Left lung (tissue), 10 donors: ENCODE data around the gene BGLAP. TPM values are rescaled to one million over a fixed set of nuclear protein-coding genes. Genes with fewer than 3 reads are reported as not detected.
A peak's percentile ranks its signal among the peaks of the same experiment; 100 is the strongest.

Experiments used
- ATAC-seq: fragments of 200-7000 bp; cut with Tn5 transposase; one replicate; pipeline ENCODE4 v1.9.1; 2020; ENCODE audit warnings: moderate library complexity
- DNase-seq, 4 donors: peaks; one replicate each; pipeline ENCODE4 v3.0.0-alpha.2; 2013 to 2020
- H3K27ac ChIP-seq, 2 donors: fragments of 200-600 bp; sonication (generic) in 1 of 2; one replicate each; pipeline versions ENCODE4 v1.5.0 to v1.8.0; 2020 to 2021
- H3K27me3 ChIP-seq, 2 donors: fragments of 200-600 bp; sonication (generic) in 1 of 2; one replicate each; pipeline versions ENCODE4 v1.5.0 to v1.8.0; 2020 to 2021
- H3K36me3 ChIP-seq, 2 donors: fragments of 200-600 bp; sonication (generic) in 1 of 2; one replicate each; pipeline versions ENCODE4 v1.5.0 to v1.8.0; 2020 to 2021
- H3K4me1 ChIP-seq, 2 donors: fragments of 200-600 bp; one replicate each; pipeline ENCODE4 v1.8.0; 2021
- H3K4me3 ChIP-seq, 2 donors: fragments of 200-600 bp; sonication (generic) in 1 of 2; one replicate each; pipeline versions ENCODE4 v1.5.0 to v1.8.0; 2020 to 2021; ENCODE audit warnings: mild to moderate bottlenecking in 1 of 2
- H3K9me3 ChIP-seq, 2 donors: fragments of 200-600 bp; sonication (generic) in 1 of 2; one replicate each; pipeline versions ENCODE4 v1.5.0 to v1.8.0; 2020 to 2021
- CTCF ChIP-seq, 2 donors: fragments of 200-600 bp; sonication (generic) in 1 of 2; IDR thresholded peaks; one replicate each; pipeline versions ENCODE4 v1.5.0 to v1.8.0; 2021; ENCODE audit warnings: antibody characterized with exemption in 2 of 2
- intact Hi-C, 2 donors: fragments of 100-400 bp; cut with DNase I; formaldehyde crosslinking; loops; one replicate each; pipeline versions ENCODE4 v1.11.2 to v1.14.2; 2022
- polyA plus RNA-seq, 6 donors: library from polyadenylated mRNA; unstranded; fragments of 120-200 nt; gene quantifications; one replicate each; pipeline ENCODE4 v1.2.1, GENCODE V29; 2013; ENCODE audit not compliant: insufficient read length in 6 of 6
- total RNA-seq, 2 donors: library from RNA; stranded (reverse); fragmentation: NEBNext Ultra II Directional; extraction: Animal tissue kit (Norgen Biotek cat#: 25700); gene quantifications; one replicate each; pipeline ENCODE4 v1.2.1, GENCODE V29; 2021
- donor health status: DM: no; HTN: yes; CAD: no.
- donor health status: DM: no; HTN: no; CAD: no.

The BGLAP gene
- total and polyA plus RNA-seq, 8 donors: 0.99 to 10.3 (median 5.4) TPM

- Histone ChIP-seq H3K4me1 (peaks cover 18 to 63% of the 10 kb centered on the region in 2 donors), H3K27ac (peak overlapping the region; percentile 49 to 86), H3K9me3 (no peaks in the 10 kb centered on the region), H3K4me3 (peak overlapping the region in 1 of 2 donors; percentile 1), H3K36me3 (peaks cover 0 to 37% of the 10 kb centered on the region in 2 donors), H3K27me3 (no peaks in the 10 kb centered on the region)
- intact Hi-C loops: no loop called here
- no peak for DNase-seq
- ATAC-seq: no peak
- no peak for TF ChIP-seq CTCF (IDR thresholded peaks at IDR 0.05)
These were observed 24.1 kb upstream of the BGLAP start for GRCh38 chr1:156217871-156218270.

- ATAC-seq: no peak
- DNase-seq: no peak
- intact Hi-C loops: loop anchor here in 1 of 2 donors (5.0 kb wide), 2 partner anchors 73 to 128 kb away; no protein-coding TSS in a partner anchor
- H3K9me3 ChIP-seq: no peaks in the 10 kb centered on the region
- no peak overlapping the region for H3K27ac ChIP-seq
- no peak overlapping the region for H3K4me3 ChIP-seq
- H3K36me3 ChIP-seq: peaks cover 0 to 47% of the 10 kb centered on the region in 2 donors
- H3K4me1 ChIP-seq: peaks cover 11 to 50% of the 10 kb centered on the region in 2 donors
- no peak for TF ChIP-seq CTCF (IDR thresholded peaks at IDR 0.05)
- H3K27me3 ChIP-seq: no peaks in the 10 kb centered on the region
These were observed 21.8 kb upstream of the BGLAP start for GRCh38 chr1:156220226-156220625.

GRCh38 chr1:156221986-156222692, 19.8 kb upstream of the BGLAP start:
- H3K36me3 ChIP-seq: peaks cover 0 to 55% of the 10 kb centered on the region in 2 donors
- peaks cover 11 to 35% of the 10 kb centered on the region in 2 donors for H3K4me1 ChIP-seq
- H3K27ac ChIP-seq: no peak overlapping the region
- no peak for ATAC-seq
- no peak for DNase-seq
- TF ChIP-seq CTCF (IDR thresholded peaks at IDR 0.05): no peak
- no peaks in the 10 kb centered on the region for H3K9me3 ChIP-seq
- no peaks in the 10 kb centered on the region for H3K27me3 ChIP-seq
- no peak overlapping the region for H3K4me3 ChIP-seq
- intact Hi-C loops: loop anchor here in 1 of 2 donors (5.0 kb wide), 2 partner anchors 75 to 130 kb away; no protein-coding TSS in a partner anchor

- ATAC-seq (no peak), DNase-seq (no peak)
- H3K4me1 ChIP-seq: peaks cover 0 to 10% of the 10 kb centered on the region in 2 donors
- H3K4me3 ChIP-seq: no peak overlapping the region
- H3K9me3 ChIP-seq: no peaks in the 10 kb centered on the region
- H3K27me3 ChIP-seq: no peaks in the 10 kb centered on the region
- TF ChIP-seq CTCF (IDR thresholded peaks at IDR 0.05): peak in 1 of 2 donors; percentile 17
- no peak overlapping the region for H3K27ac ChIP-seq
- H3K36me3 ChIP-seq: peaks cover 0 to 77% of the 10 kb centered on the region in 2 donors
- intact Hi-C loops: loop anchor here in 1 of 2 donors (5.0 kb wide), 1 partner anchor 88 kb away; no protein-coding TSS in a partner anchor
These were observed 16.3 kb upstream of the BGLAP start for GRCh38 chr1:156225677-156226014.

- TF ChIP-seq CTCF (IDR thresholded peaks at IDR 0.05): no peak
- DNase-seq (no peak), ATAC-seq (no peak)
- H3K27ac ChIP-seq: no peak overlapping the region
- H3K9me3 ChIP-seq: no peaks in the 10 kb centered on the region
- intact Hi-C loops: loop anchor here in 1 of 2 donors (5.0 kb wide), 1 partner anchor 89 kb away; no protein-coding TSS in a partner anchor
- H3K36me3 ChIP-seq: peaks cover 0 to 72% of the 10 kb centered on the region in 2 donors
- peaks cover 0 to 10% of the 10 kb centered on the region in 2 donors for H3K4me1 ChIP-seq
- H3K4me3 ChIP-seq: no peak overlapping the region
- no peaks in the 10 kb centered on the region for H3K27me3 ChIP-seq
These were observed 15.9 kb upstream of the BGLAP start for GRCh38 chr1:156226116-156226538.
